NCI-H2227 treated with DMSO at 0.1 percent for 48 hours (cell line): ENCODE results near the gene TTLL11.

Source experiments
- DNase-seq: peaks from one replicate; lab custom pipeline; 2025; lab: John Stamatoyannopoulos, UW

Gene TTLL11

GRCh38 chr9:121876658-121877271, 216.3 kb downstream of the TTLL11 start:
- DNase-seq = no peak

- no peak for DNase-seq
These were observed 216.9 kb downstream of the TTLL11 start for GRCh38 chr9:121876255-121876654.

- DNase-seq = no peak
These were observed 218.6 kb downstream of the TTLL11 start for GRCh38 chr9:121874524-121874923.

DNA sequence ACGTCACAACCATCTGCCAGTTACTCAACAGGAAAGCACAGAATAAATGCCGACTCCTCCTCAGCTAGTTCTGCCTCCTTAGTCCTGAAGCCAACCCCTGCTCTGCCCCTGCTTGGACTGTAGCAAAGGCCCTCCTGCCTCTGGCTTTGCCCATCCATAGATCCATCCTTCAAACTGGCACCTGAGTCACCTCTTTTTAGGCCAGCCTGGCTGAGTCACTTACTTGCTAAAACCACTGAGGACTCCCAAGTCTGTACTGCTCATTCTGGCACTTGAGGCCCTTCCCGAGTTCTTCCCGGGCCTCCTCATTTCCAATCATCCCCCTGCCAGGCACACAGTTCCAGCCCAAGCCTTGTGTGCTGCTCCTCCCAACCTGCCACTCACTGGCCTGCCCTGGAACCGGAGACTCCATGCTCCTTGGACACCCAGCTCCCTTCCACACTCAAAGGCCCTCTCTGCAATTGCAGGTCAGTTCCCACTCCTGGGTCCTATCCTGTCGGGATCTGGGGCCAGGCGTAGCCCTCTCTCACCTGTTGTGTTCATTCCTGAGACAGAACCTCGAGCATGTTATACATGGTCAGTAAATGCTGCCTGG, 221.6 kb downstream of the TTLL11 start:
- no peak for DNase-seq

DNA sequence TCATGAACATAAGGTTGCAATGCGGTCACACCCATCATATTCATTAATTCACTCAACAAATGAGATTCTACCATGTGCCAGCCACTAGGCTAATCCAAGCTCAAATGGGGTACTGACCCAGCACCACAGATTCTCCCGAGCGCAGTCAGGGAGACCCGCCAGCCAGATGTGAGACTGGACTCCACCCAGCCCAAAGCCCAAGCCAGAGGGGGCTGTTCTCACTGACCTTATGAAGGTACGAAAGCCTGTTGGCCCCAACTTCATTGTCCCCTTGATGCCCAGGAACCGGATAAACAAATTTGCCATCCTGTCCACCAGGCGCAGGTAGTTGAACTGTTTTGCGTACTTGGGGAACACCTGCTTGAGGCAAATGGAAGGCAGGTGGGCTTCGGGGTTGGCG, 222.8 kb downstream of the TTLL11 start:
- DNase-seq = no peak

DNA sequence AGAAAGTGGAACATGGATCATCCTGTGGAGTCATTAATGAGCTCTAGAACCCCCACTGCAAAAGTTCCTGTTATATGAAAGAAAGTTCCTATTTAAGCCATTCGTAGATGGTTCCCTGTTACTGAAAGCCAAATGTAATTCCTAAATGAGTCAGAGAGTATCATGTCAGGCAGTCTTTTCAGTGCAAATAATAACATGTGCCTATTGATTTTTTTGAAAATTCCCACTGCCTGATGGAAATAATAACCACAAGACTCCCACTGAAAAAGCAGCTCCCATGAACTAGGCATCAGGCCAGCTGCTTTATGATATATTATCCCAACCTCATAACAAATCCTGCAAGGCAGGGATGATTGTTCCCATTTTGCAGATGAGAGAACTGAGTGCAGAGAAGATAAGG, 224.5 kb downstream of the TTLL11 start:
- DNase-seq = no peak

GRCh38 chr9:121866927-121867326, 226.2 kb downstream of the TTLL11 start:
- DNase-seq = no peak

DNA sequence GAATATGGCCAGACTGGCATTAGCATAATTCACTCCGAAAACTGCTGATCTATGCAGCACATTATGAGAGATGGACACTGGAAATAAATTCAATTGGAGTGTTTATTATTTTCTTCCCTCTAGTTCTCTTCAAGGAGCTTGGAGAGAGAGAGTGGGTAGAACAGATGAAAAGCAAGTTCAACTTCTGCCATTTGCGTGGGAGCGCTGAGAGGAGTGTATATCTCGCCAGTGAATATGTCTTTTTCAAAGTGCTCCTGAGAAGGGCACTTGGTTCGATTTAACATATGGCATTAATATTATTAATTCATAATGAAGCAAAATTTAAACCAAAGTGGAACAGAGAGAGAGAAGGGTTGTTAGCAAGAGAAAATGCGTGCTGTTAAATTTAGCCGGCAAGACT, 227.2 kb downstream of the TTLL11 start:
- DNase-seq = no peak

GRCh38 chr9:121865060-121865459, 228.0 kb downstream of the TTLL11 start:
- no peak for DNase-seq

DNA sequence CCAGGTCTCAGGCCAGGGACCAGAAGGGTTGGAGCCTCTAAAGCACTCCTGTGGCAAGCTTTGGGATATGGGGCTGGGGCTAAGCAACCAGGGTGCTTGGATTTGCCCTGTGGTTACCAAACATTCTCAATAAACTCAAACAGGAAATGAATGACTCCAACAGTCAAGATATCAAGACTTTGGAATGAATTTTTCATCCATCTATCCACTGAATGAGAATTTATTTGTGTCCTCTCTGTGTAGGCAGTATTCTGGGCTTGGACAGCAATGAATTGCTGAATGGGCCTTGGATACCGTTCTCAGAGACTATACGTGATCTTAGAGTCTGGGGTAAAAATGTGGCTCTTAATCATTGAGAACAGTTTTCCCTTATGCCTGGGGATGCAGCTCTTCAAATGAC, 229.2 kb downstream of the TTLL11 start:
- DNase-seq = no peak

GRCh38 chr9:121862371-121863332, 230.5 kb downstream of the TTLL11 start:
- no peak for DNase-seq

- no peak for DNase-seq
These were observed 231.5 kb downstream of the TTLL11 start for GRCh38 chr9:121861501-121862180.

DNA sequence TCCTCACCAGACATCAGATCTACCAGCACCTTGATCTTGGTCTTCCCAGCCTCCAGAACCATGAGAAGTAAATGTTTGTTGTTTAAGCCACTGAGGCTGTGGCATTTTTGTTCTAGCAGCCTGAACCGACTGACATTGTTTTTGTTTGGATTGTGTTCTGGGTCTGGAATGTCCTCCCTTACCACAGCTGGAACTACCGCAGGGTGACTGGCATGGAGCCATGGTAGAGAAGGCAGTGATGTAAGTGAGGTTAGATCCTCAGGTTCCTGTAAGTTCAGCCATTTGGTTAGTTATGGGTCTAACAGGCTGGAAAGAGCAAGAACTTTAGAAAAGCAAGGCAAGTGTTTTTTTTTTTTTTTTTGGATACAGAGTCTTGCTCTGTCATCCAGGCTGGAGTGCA, 232.4 kb downstream of the TTLL11 start:
- no peak for DNase-seq

DNA sequence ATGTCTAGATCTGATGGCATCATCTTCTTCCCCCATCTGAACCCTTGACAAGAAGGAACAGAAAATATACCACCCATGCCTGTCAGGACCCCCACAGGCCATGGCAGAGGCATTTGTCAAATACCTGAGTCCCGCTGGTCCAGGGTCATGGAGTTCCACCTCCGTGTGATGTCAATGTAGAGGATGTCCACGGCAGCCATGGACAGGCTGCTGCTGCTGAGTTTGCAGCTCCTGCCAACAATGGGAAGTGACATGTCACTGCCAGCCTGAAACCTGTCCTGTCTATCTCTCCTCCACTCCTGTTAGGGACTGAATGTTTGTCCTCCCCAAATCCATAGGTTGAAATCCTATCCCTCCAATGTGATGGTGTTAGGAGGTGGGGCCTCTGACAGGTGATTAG, 232.9 kb downstream of the TTLL11 start:
- DNase-seq = no peak

DNA sequence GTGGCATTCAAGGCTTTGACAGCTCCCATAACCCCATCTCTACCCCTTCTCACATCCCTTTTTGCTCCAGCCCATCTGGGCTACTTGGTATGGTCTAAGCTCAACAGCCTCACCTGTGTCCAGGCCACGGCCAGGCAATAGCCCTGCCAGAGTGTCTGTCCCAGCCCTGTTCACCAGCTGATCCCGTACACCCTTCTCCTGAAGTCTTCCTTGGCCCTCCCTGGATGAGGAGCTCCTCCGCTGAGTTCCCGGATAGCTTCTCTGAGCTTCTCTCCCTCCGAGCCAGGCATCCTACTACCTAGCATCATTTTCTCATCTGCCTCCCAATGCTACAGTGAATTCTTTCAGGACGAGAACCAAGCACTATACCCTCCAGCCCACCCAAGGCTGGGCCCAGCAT, 233.5 kb downstream of the TTLL11 start:
- DNase-seq = no peak

DNA sequence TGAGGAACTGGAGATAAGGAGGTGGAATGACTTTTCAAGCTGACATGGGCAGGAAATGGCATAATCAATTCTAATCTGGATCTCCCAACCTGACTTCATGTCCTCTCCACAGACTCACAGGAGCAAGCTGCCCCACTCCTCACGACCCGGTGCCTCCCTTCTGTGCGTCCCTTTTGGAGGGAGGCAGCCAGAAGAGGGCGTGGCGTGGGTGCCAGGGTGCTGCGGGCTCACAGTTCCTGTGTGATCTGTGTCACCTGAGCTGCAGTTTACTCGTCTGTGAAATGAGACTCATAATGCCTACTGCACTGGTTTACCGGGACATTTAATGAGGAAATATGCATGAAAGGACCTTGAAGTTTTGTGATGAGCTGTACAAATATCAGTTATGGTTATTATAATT, 234.3 kb downstream of the TTLL11 start:
- no peak for DNase-seq

DNA sequence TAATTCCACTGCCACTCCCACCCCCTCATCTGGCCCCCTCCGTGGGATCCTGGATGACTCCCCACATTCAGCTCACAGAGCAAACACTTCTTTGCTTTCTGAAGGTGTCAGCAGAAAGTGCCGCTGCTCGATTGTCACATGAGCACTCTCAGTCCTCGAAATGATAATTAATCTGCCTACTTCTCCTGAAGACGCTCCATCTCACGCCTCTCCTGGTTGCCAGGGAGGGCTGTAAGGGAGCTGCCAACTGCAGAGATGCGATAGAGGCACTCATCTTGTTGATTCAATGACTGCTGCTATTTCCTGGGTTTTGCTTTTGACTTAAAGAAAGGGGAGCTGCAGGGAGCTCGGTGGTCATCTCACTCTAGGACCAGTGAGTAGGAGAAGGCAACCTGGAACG, 235.2 kb downstream of the TTLL11 start:
- peak; percentile 4 for DNase-seq

DNA sequence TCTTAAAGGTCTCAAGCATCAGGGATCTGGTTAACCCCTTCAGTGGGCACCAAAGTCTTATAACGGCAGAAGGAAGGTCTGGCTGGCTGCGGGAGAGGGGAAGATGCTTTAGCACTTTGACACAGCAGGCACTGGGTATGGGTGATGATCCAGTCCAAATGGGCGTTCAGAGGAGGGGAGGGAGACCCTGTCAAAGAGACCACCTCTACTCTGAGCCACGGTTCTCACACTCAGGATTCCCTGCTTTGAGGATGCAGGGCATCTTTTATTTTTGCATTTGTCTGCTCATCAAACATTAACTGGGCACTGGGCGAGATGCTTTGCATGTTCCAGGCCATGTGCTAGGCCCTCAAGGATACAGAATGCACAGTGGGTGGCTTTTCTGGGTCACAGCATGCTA, 237.6 kb downstream of the TTLL11 start:
- no peak for DNase-seq

DNA sequence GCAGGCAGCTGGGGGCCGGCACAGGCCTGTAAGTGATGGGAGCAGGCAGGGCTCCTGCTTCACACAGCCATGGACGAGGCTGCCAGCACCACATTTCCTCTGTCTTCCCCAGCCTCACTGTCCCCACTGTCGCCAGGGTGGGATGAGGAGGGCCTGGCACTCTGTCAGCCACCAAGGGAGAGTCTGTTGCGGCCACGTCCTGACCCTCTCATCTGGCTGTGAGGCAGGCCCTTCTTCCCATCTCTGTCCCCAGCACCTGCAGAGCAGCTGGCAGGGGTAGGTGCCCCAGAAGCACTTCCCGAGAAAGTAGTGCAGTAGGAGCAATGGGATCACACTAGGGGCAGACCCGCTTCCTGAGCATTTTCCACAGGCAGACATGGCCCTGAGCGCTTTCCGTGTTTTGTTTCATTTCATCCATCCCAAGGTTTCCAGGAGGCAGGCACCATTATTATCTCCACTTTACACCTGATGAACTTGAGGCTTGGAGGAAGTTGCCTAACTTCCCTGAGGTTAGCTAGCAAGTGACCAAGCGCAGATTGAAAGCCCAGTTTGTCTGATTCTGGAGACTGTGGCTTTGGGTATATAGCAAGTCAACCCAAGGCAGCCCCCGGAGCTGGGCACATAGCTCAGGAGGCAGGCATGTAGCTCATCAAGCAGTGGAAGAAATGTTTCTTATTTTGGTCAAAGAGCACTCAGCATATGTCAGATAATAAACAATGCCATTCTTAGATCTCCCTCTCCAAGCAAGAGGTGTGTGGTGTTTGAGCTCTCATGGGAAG, 239.3 kb downstream of the TTLL11 start:
- DNase-seq = no peak

- no peak for DNase-seq
These were observed 240.2 kb downstream of the TTLL11 start for GRCh38 chr9:121852651-121853616.

GRCh38 chr9:121852241-121852640, 240.9 kb downstream of the TTLL11 start:
- no peak for DNase-seq
